Mononuclear cell (primary cell): ENCODE data around the gene OR6M1. TPM values are rescaled to one million over a fixed set of nuclear protein-coding genes. Genes with fewer than 3 reads are reported as not detected.

ENCODE experiments used
- H3K27me3 ChIP-seq: 2 replicates; pipeline ENCODE4 v1.6.0; 2011; ENCODE audit warnings: low read length, control low read depth; ENCODE audit not compliant: insufficient read depth
- H3K4me1 ChIP-seq: 2 replicates; pipeline ENCODE4 v1.5.1; 2011; ENCODE audit warnings: mild to moderate bottlenecking, low read length, control low read depth; ENCODE audit not compliant: insufficient read depth
- H3K4me3 ChIP-seq: 2 replicates; pipeline ENCODE4 v1.5.1; 2011; ENCODE audit warnings: mild to moderate bottlenecking, low read length, moderate library complexity
- H3K9me3 ChIP-seq: 2 replicates; pipeline ENCODE4 v1.5.1; 2011; ENCODE audit warnings: low read depth, mild to moderate bottlenecking, control low read depth, low read length
- total RNA-seq: library from RNA; depleted of rRNA; stranded (reverse); fragments of >200 nt; gene quantifications from one replicate; pipeline ENCODE4 v1.2.3, GENCODE V29; 2012

The OR6M1 gene
- total RNA-seq, 1 donor = not detected

- Histone ChIP-seq H3K4me1 (no peaks in the 10 kb centered on the region), H3K9me3 (no peaks in the 10 kb centered on the region), H3K27me3 (no peaks in the 10 kb centered on the region), H3K4me3 (no peak overlapping the region)
These were observed 7.5 kb downstream of the OR6M1 start for GRCh38 chr11:123798513-123799252.

- Histone ChIP-seq H3K4me3 (no peak overlapping the region), H3K4me1 (no peaks in the 10 kb centered on the region), H3K27me3 (no peaks in the 10 kb centered on the region), H3K9me3 (no peaks in the 10 kb centered on the region)
These were observed 8.1 kb downstream of the OR6M1 start for GRCh38 chr11:123798079-123798478.

- H3K27me3 ChIP-seq = no peaks in the 10 kb centered on the region
- H3K9me3 ChIP-seq = no peaks in the 10 kb centered on the region
- H3K4me1 ChIP-seq = no peaks in the 10 kb centered on the region
- no peak overlapping the region for H3K4me3 ChIP-seq
These were observed 8.6 kb downstream of the OR6M1 start for GRCh38 chr11:123797541-123797940.

- Histone ChIP-seq H3K27me3 (no peaks in the 10 kb centered on the region), H3K4me3 (no peak overlapping the region), H3K9me3 (no peaks in the 10 kb centered on the region), H3K4me1 (no peaks in the 10 kb centered on the region)
These were observed 9.0 kb downstream of the OR6M1 start for GRCh38 chr11:123797114-123797513.

- no peaks in the 10 kb centered on the region for H3K9me3 ChIP-seq
- H3K4me3 ChIP-seq = no peak overlapping the region
- no peaks in the 10 kb centered on the region for H3K27me3 ChIP-seq
- H3K4me1 ChIP-seq = no peaks in the 10 kb centered on the region
These were observed 9.9 kb downstream of the OR6M1 start for GRCh38 chr11:123796226-123796625.

GRCh38 chr11:123783536-123783935 lies 22.6 kb downstream of the OR6M1 start:
- H3K4me3 ChIP-seq = no peak overlapping the region

GRCh38 chr11:123778511-123778910 lies 27.6 kb downstream of the OR6M1 start:
- Histone ChIP-seq H3K4me1 (no peaks in the 10 kb centered on the region), H3K27me3 (peaks cover 5% of the 10 kb centered on the region), H3K4me3 (no peak overlapping the region), H3K9me3 (no peaks in the 10 kb centered on the region)

More at GRCh38 chr11:123783536-123783935, 22.6 kb downstream of the OR6M1 start:
- no peaks in the 10 kb centered on the region for H3K4me1 ChIP-seq
- no peaks in the 10 kb centered on the region for H3K9me3 ChIP-seq
- peaks cover 7% of the 10 kb centered on the region for H3K27me3 ChIP-seq

- peaks cover 5% of the 10 kb centered on the region for H3K27me3 ChIP-seq
- H3K4me3 ChIP-seq = no peak overlapping the region
- H3K4me1 ChIP-seq = no peaks in the 10 kb centered on the region
These were observed 30.2 kb downstream of the OR6M1 start for GRCh38 chr11:123775715-123776549.

GRCh38 chr11:123775289-123775688 lies 30.9 kb downstream of the OR6M1 start:
- H3K4me1 ChIP-seq = no peaks in the 10 kb centered on the region
- no peaks in the 10 kb centered on the region for H3K9me3 ChIP-seq
- no peak overlapping the region for H3K4me3 ChIP-seq
- H3K27me3 ChIP-seq = peaks cover 5% of the 10 kb centered on the region

More at GRCh38 chr11:123775715-123776549, 30.2 kb downstream of the OR6M1 start:
- H3K9me3 ChIP-seq = no peaks in the 10 kb centered on the region

- H3K9me3 ChIP-seq = no peaks in the 10 kb centered on the region
- H3K27me3 ChIP-seq = peaks cover 3% of the 10 kb centered on the region
- H3K4me1 ChIP-seq = no peaks in the 10 kb centered on the region
- H3K4me3 ChIP-seq = no peak overlapping the region
These were observed 32.2 kb downstream of the OR6M1 start for GRCh38 chr11:123773959-123774358.

GRCh38 chr11:123773026-123773425 lies 33.1 kb downstream of the OR6M1 start:
- H3K27me3 ChIP-seq = no peaks in the 10 kb centered on the region
- no peak overlapping the region for H3K4me3 ChIP-seq
- no peaks in the 10 kb centered on the region for H3K9me3 ChIP-seq
- no peaks in the 10 kb centered on the region for H3K4me1 ChIP-seq

- no peaks in the 10 kb centered on the region for H3K27me3 ChIP-seq
- no peaks in the 10 kb centered on the region for H3K9me3 ChIP-seq
- H3K4me1 ChIP-seq = no peaks in the 10 kb centered on the region
- H3K4me3 ChIP-seq = no peak overlapping the region
These were observed 34.5 kb downstream of the OR6M1 start for GRCh38 chr11:123771664-123772063.

- H3K4me1 ChIP-seq = no peaks in the 10 kb centered on the region
- H3K4me3 ChIP-seq = no peak overlapping the region
- no peaks in the 10 kb centered on the region for H3K27me3 ChIP-seq
- H3K9me3 ChIP-seq = no peaks in the 10 kb centered on the region
These were observed 35.4 kb downstream of the OR6M1 start for GRCh38 chr11:123770712-123771111.

GRCh38 chr11:123765601-123766000 lies 40.5 kb downstream of the OR6M1 start:
- H3K4me3 ChIP-seq = no peak overlapping the region
- H3K27me3 ChIP-seq = no peaks in the 10 kb centered on the region
- no peaks in the 10 kb centered on the region for H3K4me1 ChIP-seq
- peaks cover 19% of the 10 kb centered on the region for H3K9me3 ChIP-seq

GRCh38 chr11:123762422-123762821 lies 43.7 kb downstream of the OR6M1 start:
- no peak overlapping the region for H3K4me3 ChIP-seq
- H3K4me1 ChIP-seq = no peaks in the 10 kb centered on the region
- no peaks in the 10 kb centered on the region for H3K27me3 ChIP-seq
- H3K9me3 ChIP-seq = peaks cover 19% of the 10 kb centered on the region
